ENCODE measurements around the gene ZNF90. TPM values are rescaled to one million over a fixed set of nuclear protein-coding genes. Genes with fewer than 3 reads are reported as not detected.
A peak's percentile ranks its signal among the peaks of the same experiment; 100 is the strongest.

Gene ZNF90
- total and polyA plus RNA-seq, 2 donors (not counting 1 experiment from before 2014, with no cell fraction given), result 9.7 to 15.8 TPM

DNA sequence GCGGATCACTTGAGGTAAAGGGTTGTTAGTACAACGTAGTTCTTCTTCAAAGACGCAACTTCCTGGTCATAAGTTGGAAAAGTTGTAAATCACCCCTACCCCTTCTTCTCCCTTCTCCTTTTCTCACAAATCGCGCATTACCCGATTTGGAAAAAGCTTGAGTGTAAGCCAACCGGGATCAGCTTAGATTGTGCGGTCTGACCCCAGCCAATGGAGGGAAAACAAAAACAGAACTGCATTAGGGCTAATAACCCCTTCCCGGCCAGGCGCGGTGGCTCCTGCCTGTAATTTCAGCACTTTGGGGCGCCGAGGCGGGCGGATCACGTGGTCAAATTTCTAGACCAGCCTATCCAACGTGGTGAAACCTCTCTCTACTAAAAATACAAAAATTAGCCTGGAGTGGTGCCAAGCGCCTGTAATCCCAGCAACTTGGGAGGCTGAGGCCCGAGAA is 806 bp downstream of the ZNF90 start:
- 3% methylated on average over 15 of the region's 19 CpGs for WGBS (ENCODE audit: insufficient coverage)
- peaks cover 10 to 14% of the 10 kb centered on the region in 2 donors for H3K4me1 ChIP-seq (ENCODE audit: control insufficient read depth in 2 of 2, insufficient read depth in 2 of 2, low read length in 2 of 2)
- H4K20me1 ChIP-seq (ENCODE audit: control insufficient read depth, insufficient read depth, low read length, poor library complexity, severe bottlenecking), result no peaks in the 10 kb centered on the region
- H3K4me2 ChIP-seq (replicated peaks; ENCODE audit: low read depth, low read length, poor library complexity, severe bottlenecking), result peak overlapping the region; percentile 79
- POLR2A ChIA-PET, result interaction anchor here (0.6 kb wide), 1 partner anchor 24 kb away, joined by 3 read pairs; no protein-coding TSS in a partner anchor
- intact Hi-C loops (cut with micrococcal nuclease), result loop anchor here (1.0 to 10.0 kb wide), 5 partner anchors 26 to 564 kb away; partner anchors contain the start of genes NDUFA13, TSSK6 and ZNF486
- Mint-ChIP-seq H3K4me3 (peak overlapping the region; percentile 95), H3K4me1 (peaks cover 26% of the 10 kb centered on the region), H3K27ac (peak overlapping the region; percentile 79), H3K9me3 (ENCODE audit: insufficient read depth) (no peaks in the 10 kb centered on the region), H3K27me3 (no peaks in the 10 kb centered on the region)
- H3K9ac ChIP-seq (ENCODE audit: low read length), result peak overlapping the region; percentile 65
- CTCF ChIA-PET, result no interaction called here
- H3K27ac ChIP-seq (ENCODE audit: low read length in 2 of 2), result no peak overlapping the region
- DNase-seq, result peak; percentile 22
- H3K36me3 ChIP-seq (replicated peaks in 1 of 2; ENCODE audit: control extremely low read depth in 1 of 2, control insufficient read depth in 1 of 2, extremely low read depth in 1 of 2, insufficient read depth in 2 of 2, low read length in 1 of 2), result no peaks in the 10 kb centered on the region
- peaks cover 21% of the 10 kb centered on the region for H3K79me2 ChIP-seq (ENCODE audit: control insufficient read depth, insufficient read depth, low read length)
- TF ChIP-seq EZH2 (IDR thresholded peaks at IDR 0.05; ENCODE audit: borderline replicate concordance, insufficient read depth, low read depth, low read length, poor library complexity, severe bottlenecking), result no peak
- TF ChIP-seq, protein P1, sequence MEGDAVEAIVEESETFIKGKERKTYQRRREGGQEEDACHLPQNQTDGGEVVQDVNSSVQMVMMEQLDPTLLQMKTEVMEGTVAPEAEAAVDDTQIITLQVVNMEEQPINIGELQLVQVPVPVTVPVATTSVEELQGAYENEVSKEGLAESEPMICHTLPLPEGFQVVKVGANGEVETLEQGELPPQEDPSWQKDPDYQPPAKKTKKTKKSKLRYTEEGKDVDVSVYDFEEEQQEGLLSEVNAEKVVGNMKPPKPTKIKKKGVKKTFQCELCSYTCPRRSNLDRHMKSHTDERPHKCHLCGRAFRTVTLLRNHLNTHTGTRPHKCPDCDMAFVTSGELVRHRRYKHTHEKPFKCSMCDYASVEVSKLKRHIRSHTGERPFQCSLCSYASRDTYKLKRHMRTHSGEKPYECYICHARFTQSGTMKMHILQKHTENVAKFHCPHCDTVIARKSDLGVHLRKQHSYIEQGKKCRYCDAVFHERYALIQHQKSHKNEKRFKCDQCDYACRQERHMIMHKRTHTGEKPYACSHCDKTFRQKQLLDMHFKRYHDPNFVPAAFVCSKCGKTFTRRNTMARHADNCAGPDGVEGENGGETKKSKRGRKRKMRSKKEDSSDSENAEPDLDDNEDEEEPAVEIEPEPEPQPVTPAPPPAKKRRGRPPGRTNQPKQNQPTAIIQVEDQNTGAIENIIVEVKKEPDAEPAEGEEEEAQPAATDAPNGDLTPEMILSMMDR (IDR thresholded peaks at IDR 0.05), result no peak
- peak overlapping the region; percentile 60 to 78 (median 68) for H3K4me3 ChIP-seq (ENCODE audit: control extremely low read depth in 1 of 5, extremely low read depth in 1 of 5, insufficient read depth in 1 of 5, low read depth in 2 of 5, low read length in 4 of 5)
- H2AFZ ChIP-seq (ENCODE audit: insufficient read depth, low read depth, low read length, poor library complexity, severe bottlenecking), result peak overlapping the region; percentile 86
- H3K27me3 ChIP-seq (replicated peaks in 1 of 4; ENCODE audit: control extremely low read depth in 1 of 4, control insufficient read depth in 3 of 4, insufficient read depth in 4 of 4, low read length in 3 of 4), result no peaks in the 10 kb centered on the region
- no peak for ATAC-seq (ENCODE audit: low read depth)
- H3K9me3 ChIP-seq (ENCODE audit: control extremely low read depth in 1 of 3, control insufficient read depth in 2 of 3, insufficient read depth in 1 of 3, low read length in 2 of 3), result peaks cover 0 to 26% (median 1%) of the 10 kb centered on the region in 3 donors

DNA sequence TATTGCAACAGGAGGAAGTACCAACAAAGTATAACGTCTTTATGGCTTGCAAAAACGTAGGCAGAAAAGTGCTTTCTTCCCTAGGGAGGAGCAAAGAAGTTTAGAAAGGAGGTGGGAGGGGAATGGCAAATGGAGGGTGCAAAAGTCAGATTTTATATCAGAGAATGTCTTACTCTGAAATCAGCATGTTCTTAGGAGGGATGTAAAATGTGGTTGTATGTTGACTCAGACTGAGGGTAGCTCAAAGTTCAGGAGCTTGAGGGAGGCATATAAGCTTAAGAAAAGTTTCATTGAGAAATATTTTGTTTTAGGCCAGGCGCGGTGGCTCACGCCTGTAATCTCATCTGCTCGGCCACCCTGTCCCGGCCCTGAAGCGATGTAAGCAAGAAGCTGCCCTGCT is 1.7 kb downstream of the ZNF90 start:
- no peak overlapping the region for H3K9ac ChIP-seq (ENCODE audit: low read length)
- H3K36me3 ChIP-seq (replicated peaks in 1 of 2; ENCODE audit: control extremely low read depth in 1 of 2, control insufficient read depth in 1 of 2, extremely low read depth in 1 of 2, insufficient read depth in 2 of 2, low read length in 1 of 2), result no peaks in the 10 kb centered on the region
- CTCF ChIA-PET, result interaction anchor here (1.0 kb wide), 1 partner anchor 27 kb away, joined by 3 read pairs; no protein-coding TSS in a partner anchor
- Mint-ChIP-seq H3K9me3 (ENCODE audit: insufficient read depth) (no peaks in the 10 kb centered on the region), H3K4me1 (peaks cover 26% of the 10 kb centered on the region), H3K27ac (no peak overlapping the region), H3K4me3 (peak overlapping the region; percentile 95), H3K27me3 (no peaks in the 10 kb centered on the region)
- no peaks in the 10 kb centered on the region for H4K20me1 ChIP-seq (ENCODE audit: control insufficient read depth, insufficient read depth, low read length, poor library complexity, severe bottlenecking)
- ATAC-seq (ENCODE audit: low read depth), result no peak
- 90% methylated on average over 8 of the region's 8 CpGs for WGBS (ENCODE audit: insufficient coverage)
- H3K27me3 ChIP-seq (replicated peaks in 1 of 4; ENCODE audit: control extremely low read depth in 1 of 4, control insufficient read depth in 3 of 4, insufficient read depth in 4 of 4, low read length in 3 of 4), result no peaks in the 10 kb centered on the region
- no peak for TF ChIP-seq EZH2 (IDR thresholded peaks at IDR 0.05; ENCODE audit: borderline replicate concordance, insufficient read depth, low read depth, low read length, poor library complexity, severe bottlenecking)
- TF ChIP-seq, protein P1 (IDR thresholded peaks at IDR 0.05), result no peak
- peaks cover 10 to 14% of the 10 kb centered on the region in 2 donors for H3K4me1 ChIP-seq (ENCODE audit: control insufficient read depth in 2 of 2, insufficient read depth in 2 of 2, low read length in 2 of 2)
- no peak for DNase-seq
- H3K79me2 ChIP-seq (ENCODE audit: control insufficient read depth, insufficient read depth, low read length), result peaks cover 25% of the 10 kb centered on the region
- H3K9me3 ChIP-seq (ENCODE audit: control extremely low read depth in 1 of 3, control insufficient read depth in 2 of 3, insufficient read depth in 1 of 3, low read length in 2 of 3), result peaks cover 0 to 30% (median 1%) of the 10 kb centered on the region in 3 donors
- H3K4me3 ChIP-seq (ENCODE audit: control extremely low read depth in 1 of 5, extremely low read depth in 1 of 5, insufficient read depth in 1 of 5, low read depth in 2 of 5, low read length in 4 of 5), result no peak overlapping the region
- POLR2A ChIA-PET, result interaction anchor here (0.7 kb wide), 1 partner anchor 936 kb away, joined by 3 read pairs; no protein-coding TSS in a partner anchor
- H2AFZ ChIP-seq (ENCODE audit: insufficient read depth, low read depth, low read length, poor library complexity, severe bottlenecking), result no peak overlapping the region
- H3K27ac ChIP-seq (ENCODE audit: low read length in 2 of 2), result no peak overlapping the region
- H3K4me2 ChIP-seq (replicated peaks; ENCODE audit: low read depth, low read length, poor library complexity, severe bottlenecking), result peak overlapping the region; percentile 79
- intact Hi-C loops (cut with micrococcal nuclease), result loop anchor here (2.0 to 10.0 kb wide), 4 partner anchors 27 to 565 kb away; partner anchors contain the start of genes NDUFA13 and TSSK6

Data from B cell (primary cell).